Right ventricle myocardium superior (tissue), 1 donor: ENCODE measurements around the gene EHHADH. TPM values are rescaled to one million over a fixed set of nuclear protein-coding genes. Genes with fewer than 3 reads are reported as not detected.
"Not testable (repeated sequence)": the region's sequence is repeated elsewhere in the genome, so short reads cannot be mapped to it uniquely, and the experiment has no call there.

ENCODE experiments used
- ATAC-seq: fragments of 200-7000 bp; cut with Tn5 transposase; one replicate; pipeline ENCODE4 v1.9.1; 2020; ENCODE audit warnings: mild to moderate bottlenecking; ENCODE audit not compliant: poor library complexity
- DNase-seq: peaks from one replicate; pipeline ENCODE4 v3.0.0-alpha.2; 2020
- intact Hi-C: fragments of 100-400 bp; cut with DNase I; formaldehyde crosslinking; loops from one replicate; pipeline ENCODE4 v1.11.2; 2022
- total RNA-seq: library from RNA; stranded (reverse); fragmentation: NEBNext Ultra II Directional; extraction: Animal tissue kit (Norgen Biotek cat#: 25700); gene quantifications from one replicate; pipeline ENCODE4 v1.2.1, GENCODE V29; 2021
- donor health status: DM: no; HTN: yes; CAD: no; lungs with severe emphysema.

Gene EHHADH
- total RNA-seq, 1 donor from 2014 or later: 18.7 TPM

GRCh38 chr3:185257334-185257733 is 3.5 kb upstream of the EHHADH start:
- no peak for DNase-seq
- intact Hi-C loops: no loop called here

GRCh38 chr3:185254799-185255198 is 950 bp upstream of the EHHADH start:
- ATAC-seq: no peak
- intact Hi-C loops: no loop called here
- no peak for DNase-seq

More at GRCh38 chr3:185257334-185257733, 3.5 kb upstream of the EHHADH start:
- ATAC-seq: no peak

GRCh38 chr3:185253133-185253532 is 716 bp downstream of the EHHADH start:
- DNase-seq, ATAC-seq, intact Hi-C loops: not testable (repeated sequence)

GRCh38 chr3:185251272-185251671 is 2.6 kb downstream of the EHHADH start:
- DNase-seq (no peak), ATAC-seq (no peak)
- intact Hi-C loops: no loop called here

GRCh38 chr3:185250653-185251052 is 3.2 kb downstream of the EHHADH start:
- no peak for ATAC-seq
- intact Hi-C loops: no loop called here
- DNase-seq: no peak

- intact Hi-C loops: no loop called here
- DNase-seq (no peak), ATAC-seq (no peak)
Measured at GRCh38 chr3:185250247-185250646, 3.6 kb downstream of the EHHADH start.

GRCh38 chr3:185242642-185243041 is 11.2 kb downstream of the EHHADH start:
- DNase-seq: no peak
- intact Hi-C loops: no loop called here
- no peak for ATAC-seq

- ATAC-seq: no peak
- intact Hi-C loops: no loop called here
- no peak for DNase-seq
Measured at GRCh38 chr3:185236969-185237368, 16.9 kb downstream of the EHHADH start.

- intact Hi-C loops: no loop called here
- ATAC-seq: no peak
Measured at GRCh38 chr3:185233328-185233727, 20.5 kb downstream of the EHHADH start.

GRCh38 chr3:185226526-185226925 is 27.3 kb downstream of the EHHADH start:
- DNase-seq, intact Hi-C loops, ATAC-seq: not testable (repeated sequence)

More at GRCh38 chr3:185233328-185233727, 20.5 kb downstream of the EHHADH start:
- DNase-seq: no peak

- no peak for DNase-seq
- intact Hi-C loops: no loop called here
- ATAC-seq: no peak
Measured at GRCh38 chr3:185225523-185225922, 28.3 kb downstream of the EHHADH start.

GRCh38 chr3:185225080-185225479 is 28.8 kb downstream of the EHHADH start:
- ATAC-seq: no peak
- intact Hi-C loops: no loop called here
- no peak for DNase-seq

GRCh38 chr3:185221203-185221602 is 32.6 kb downstream of the EHHADH start:
- intact Hi-C loops: no loop called here
- DNase-seq (no peak), ATAC-seq (no peak)

GRCh38 chr3:185216607-185216958 is 37.3 kb downstream of the EHHADH start:
- ATAC-seq (peak; percentile 69), DNase-seq (no peak)
- intact Hi-C loops: no loop called here

- intact Hi-C loops: no loop called here
- ATAC-seq: no peak
- DNase-seq: no peak
Measured at GRCh38 chr3:185215873-185216606, 37.8 kb downstream of the EHHADH start.

- DNase-seq (no peak), ATAC-seq (no peak)
- intact Hi-C loops: no loop called here
Measured at GRCh38 chr3:185212559-185212958, 41.3 kb downstream of the EHHADH start.

- no peak for DNase-seq
Measured at GRCh38 chr3:185212086-185212485, 41.8 kb downstream of the EHHADH start.

GRCh38 chr3:185210621-185211142 is 43.2 kb downstream of the EHHADH start:
- intact Hi-C loops: no loop called here
- DNase-seq (no peak), ATAC-seq (no peak)

More at GRCh38 chr3:185212086-185212485, 41.8 kb downstream of the EHHADH start:
- intact Hi-C loops: no loop called here
- ATAC-seq: no peak

- intact Hi-C loops: no loop called here
- ATAC-seq (no peak), DNase-seq (no peak)
Measured at GRCh38 chr3:185208823-185209222, 45.0 kb downstream of the EHHADH start.

- ATAC-seq: no peak
- no peak for DNase-seq
- intact Hi-C loops: no loop called here
Measured at GRCh38 chr3:185207931-185208746, 45.7 kb downstream of the EHHADH start.
